ENCODE results near the gene SLC9A2. TPM values are rescaled to one million over a fixed set of nuclear protein-coding genes. Genes with fewer than 3 reads are reported as not detected.

The SLC9A2 gene
- total RNA-seq, 1 donor from 2014 or later: 0.32 TPM

- peaks cover 47% of the 10 kb centered on the region for H3K27me3 Mint-ChIP-seq (ENCODE audit: low read depth, unreplicated experiment)
- H3K9ac ChIP-seq (ENCODE audit: low read length): no peak overlapping the region
- H3K4me3 Mint-ChIP-seq (ENCODE audit: unreplicated experiment): no peak overlapping the region
- no peaks in the 10 kb centered on the region for H3K9me3 Mint-ChIP-seq (ENCODE audit: unreplicated experiment)
- peak; percentile 26 for FAIRE-seq
- peaks cover 57% of the 10 kb centered on the region for H3K27me3 ChIP-seq (ENCODE audit: insufficient read depth, low read length)
- TF ChIP-seq, protein P1, sequence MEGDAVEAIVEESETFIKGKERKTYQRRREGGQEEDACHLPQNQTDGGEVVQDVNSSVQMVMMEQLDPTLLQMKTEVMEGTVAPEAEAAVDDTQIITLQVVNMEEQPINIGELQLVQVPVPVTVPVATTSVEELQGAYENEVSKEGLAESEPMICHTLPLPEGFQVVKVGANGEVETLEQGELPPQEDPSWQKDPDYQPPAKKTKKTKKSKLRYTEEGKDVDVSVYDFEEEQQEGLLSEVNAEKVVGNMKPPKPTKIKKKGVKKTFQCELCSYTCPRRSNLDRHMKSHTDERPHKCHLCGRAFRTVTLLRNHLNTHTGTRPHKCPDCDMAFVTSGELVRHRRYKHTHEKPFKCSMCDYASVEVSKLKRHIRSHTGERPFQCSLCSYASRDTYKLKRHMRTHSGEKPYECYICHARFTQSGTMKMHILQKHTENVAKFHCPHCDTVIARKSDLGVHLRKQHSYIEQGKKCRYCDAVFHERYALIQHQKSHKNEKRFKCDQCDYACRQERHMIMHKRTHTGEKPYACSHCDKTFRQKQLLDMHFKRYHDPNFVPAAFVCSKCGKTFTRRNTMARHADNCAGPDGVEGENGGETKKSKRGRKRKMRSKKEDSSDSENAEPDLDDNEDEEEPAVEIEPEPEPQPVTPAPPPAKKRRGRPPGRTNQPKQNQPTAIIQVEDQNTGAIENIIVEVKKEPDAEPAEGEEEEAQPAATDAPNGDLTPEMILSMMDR (IDR thresholded peaks at IDR 0.05; ENCODE audit: insufficient read depth, low read depth, low read length): peak; percentile 97
- TF ChIP-seq EZH2 (IDR thresholded peaks at IDR 0.05; ENCODE audit: insufficient read depth, low read length): no peak
- H3K4me2 ChIP-seq (ENCODE audit: low read length): no peak overlapping the region
- H2AFZ ChIP-seq (ENCODE audit: low read depth, low read length): no peak overlapping the region
- H3K9me3 ChIP-seq (ENCODE audit: insufficient read depth, low read depth, low read length): no peaks in the 10 kb centered on the region
- DNase-seq (ENCODE audit: low read depth): peak; percentile 24
- H3K27ac ChIP-seq (ENCODE audit: low read depth, low read length): no peak overlapping the region
- H3K79me2 ChIP-seq (ENCODE audit: insufficient read depth, low read length): no peaks in the 10 kb centered on the region
- H3K36me3 ChIP-seq (ENCODE audit: insufficient read depth, low read length): no peaks in the 10 kb centered on the region
- H3K36me3 Mint-ChIP-seq (ENCODE audit: low read depth, unreplicated experiment): no peaks in the 10 kb centered on the region
- peaks cover 7% of the 10 kb centered on the region for H3K4me1 Mint-ChIP-seq (ENCODE audit: low read depth, unreplicated experiment)
- H4K20me1 ChIP-seq (ENCODE audit: insufficient read depth, low read length): no peaks in the 10 kb centered on the region
- no peak overlapping the region for H3K27ac Mint-ChIP-seq (ENCODE audit: unreplicated experiment)
- peaks cover 3% of the 10 kb centered on the region for H3K4me1 ChIP-seq (ENCODE audit: insufficient read depth, low read length)
- H3K4me3 ChIP-seq (ENCODE audit: insufficient read depth, low read depth, low read length): no peak overlapping the region
Observed at GRCh38 chr2:102615620-102616436, 3.5 kb upstream of the SLC9A2 start.

DNA sequence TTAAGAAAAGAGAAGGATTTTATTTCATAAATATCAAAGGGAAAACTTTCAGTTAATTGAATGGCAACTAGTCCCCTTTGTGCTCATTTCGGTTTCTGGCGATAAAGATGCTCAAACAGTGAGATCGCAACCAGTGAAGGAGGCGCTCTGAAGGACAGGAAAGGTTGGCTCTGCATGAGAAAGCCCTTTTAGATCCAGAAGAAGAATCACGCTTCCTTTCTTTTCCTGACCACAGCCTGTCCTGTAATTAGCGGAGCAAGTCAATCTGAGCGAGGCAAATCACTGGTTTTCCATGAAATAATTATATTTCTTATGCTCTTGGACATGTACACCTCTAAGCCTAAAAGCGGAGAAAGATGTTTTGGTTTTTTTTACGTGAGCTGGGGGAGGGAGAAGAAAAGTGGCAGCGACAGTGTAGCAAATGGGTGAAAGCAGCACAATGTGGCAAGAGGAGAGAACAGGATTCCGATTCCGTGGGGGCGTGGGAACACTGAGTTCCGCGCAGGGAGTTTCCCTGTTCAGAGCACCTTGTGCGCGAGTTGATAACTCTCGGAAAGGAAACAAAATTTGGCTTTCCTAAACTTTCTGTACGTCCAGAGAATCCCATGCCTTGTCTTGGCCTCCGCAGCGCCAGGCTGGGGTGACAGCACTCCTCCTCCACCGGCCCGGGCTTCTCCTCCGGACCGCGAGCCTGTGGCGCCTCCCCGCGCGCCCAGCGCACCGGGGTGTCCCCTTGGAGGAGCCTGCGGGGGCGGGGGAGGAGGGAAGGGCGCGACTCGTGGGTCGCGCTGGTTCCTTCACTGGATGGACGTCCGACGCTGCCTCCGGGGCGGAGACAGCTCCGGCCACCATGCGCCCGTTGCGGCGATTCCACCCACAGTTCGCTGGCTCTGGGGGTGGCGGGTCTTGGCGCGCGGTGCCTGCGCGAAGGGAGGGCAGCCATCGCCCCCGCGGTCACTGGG lies 620 bp upstream of the SLC9A2 start:
- no peak overlapping the region for H3K27ac ChIP-seq (ENCODE audit: low read depth, low read length)
- Mint-ChIP-seq H3K4me3 (ENCODE audit: unreplicated experiment) (peak overlapping the region; percentile 84), H3K4me1 (ENCODE audit: low read depth, unreplicated experiment) (peaks cover 7% of the 10 kb centered on the region), H3K27me3 (ENCODE audit: low read depth, unreplicated experiment) (peaks cover 69% of the 10 kb centered on the region), H3K27ac (ENCODE audit: unreplicated experiment) (no peak overlapping the region), H3K36me3 (ENCODE audit: low read depth, unreplicated experiment) (no peaks in the 10 kb centered on the region), H3K9me3 (ENCODE audit: unreplicated experiment) (no peaks in the 10 kb centered on the region)
- peaks cover 3% of the 10 kb centered on the region for H3K4me1 ChIP-seq (ENCODE audit: insufficient read depth, low read length)
- no peaks in the 10 kb centered on the region for H3K36me3 ChIP-seq (ENCODE audit: insufficient read depth, low read length)
- no peaks in the 10 kb centered on the region for H4K20me1 ChIP-seq (ENCODE audit: insufficient read depth, low read length)
- peak overlapping the region; percentile 87 for H3K4me2 ChIP-seq (ENCODE audit: low read length)
- H3K4me3 ChIP-seq (ENCODE audit: insufficient read depth, low read depth, low read length): peak overlapping the region; percentile 57
- no peak overlapping the region for H3K9ac ChIP-seq (ENCODE audit: low read length)
- H2AFZ ChIP-seq (ENCODE audit: low read depth, low read length): peak overlapping the region; percentile 43
- peak; percentile 4 for DNase-seq (ENCODE audit: low read depth)
- H3K27me3 ChIP-seq (ENCODE audit: insufficient read depth, low read length): peaks cover 71% of the 10 kb centered on the region
- TF ChIP-seq EZH2 (IDR thresholded peaks at IDR 0.05; ENCODE audit: insufficient read depth, low read length): no peak
- TF ChIP-seq, protein P1 (IDR thresholded peaks at IDR 0.05; ENCODE audit: insufficient read depth, low read depth, low read length): no peak
- H3K9me3 ChIP-seq (ENCODE audit: insufficient read depth, low read depth, low read length): no peaks in the 10 kb centered on the region
- no peak for FAIRE-seq
- no peaks in the 10 kb centered on the region for H3K79me2 ChIP-seq (ENCODE audit: insufficient read depth, low read length)
